H9 (cell line): ENCODE measurements around the gene TRMT6. TPM values are rescaled to one million over a fixed set of nuclear protein-coding genes. Genes with fewer than 3 reads are reported as not detected.

Experiments
- DNase-seq: peaks from one replicate; pipeline ENCODE4 v3.0.0-alpha.2; 2017
- H2AFZ ChIP-seq: one replicate; pipeline ENCODE4 v1.6.1; 2013; ENCODE audit warnings: mild to moderate bottlenecking, low read length, control low read depth, moderate library complexity
- H2AK5ac ChIP-seq: 2 replicates; pipeline ENCODE4 v1.6.1; 2013; ENCODE audit warnings: low read length, control low read depth, mixed read lengths; ENCODE audit not compliant: insufficient read length
- H2BK120ac ChIP-seq: one replicate; pipeline ENCODE4 v1.6.1; 2013; ENCODE audit warnings: low read depth, mild to moderate bottlenecking, low read length, control low read depth, inconsistent platforms; ENCODE audit not compliant: poor library complexity, severe bottlenecking
- H2BK12ac ChIP-seq: 2 replicates; pipeline ENCODE4 v1.6.1; 2013; ENCODE audit warnings: low read length, control low read depth, mixed read lengths, low read depth; ENCODE audit not compliant: insufficient read length
- H2BK15ac ChIP-seq: 2 replicates; pipeline ENCODE4 v1.6.1; 2013; ENCODE audit warnings: low read depth, low read length, control low read depth
- H2BK20ac ChIP-seq: one replicate; pipeline ENCODE4 v1.6.1; 2013; ENCODE audit warnings: low read depth, mild to moderate bottlenecking, low read length, control low read depth, inconsistent platforms; ENCODE audit not compliant: poor library complexity, severe bottlenecking
- H2BK5ac ChIP-seq: 2 replicates; pipeline ENCODE4 v1.6.1; 2013; ENCODE audit warnings: low read length, control low read depth, mixed read lengths; ENCODE audit not compliant: insufficient read length
- H3K14ac ChIP-seq: 2 replicates; pipeline ENCODE4 v1.6.1; 2013; ENCODE audit warnings: low read length, control low read depth; ENCODE audit not compliant: insufficient read depth
- H3K18ac ChIP-seq: 2 replicates; pipeline ENCODE4 v1.6.1; 2013; ENCODE audit warnings: low read depth, mild to moderate bottlenecking, mixed read lengths, low read length, control low read depth; ENCODE audit not compliant: insufficient read length
- H3K23ac ChIP-seq: 2 replicates; pipeline ENCODE4 v1.6.1; 2013; ENCODE audit warnings: low read length, control low read depth, mixed read lengths, low read depth; ENCODE audit not compliant: insufficient read length
- H3K23me2 ChIP-seq: 2 replicates; pipeline ENCODE4 v1.6.1; 2013; ENCODE audit warnings: low read depth, mild to moderate bottlenecking, mixed read lengths, low read length, control low read depth; ENCODE audit not compliant: insufficient read length, poor library complexity, severe bottlenecking
- H3K27ac ChIP-seq: 2 replicates; pipeline ENCODE4 v1.5.1; 2013; ENCODE audit warnings: low read length, control low read depth, mixed read lengths, low read depth; ENCODE audit not compliant: insufficient read length
- H3K27me3 ChIP-seq: 2 replicates; pipeline ENCODE4 v1.6.1; 2013; ENCODE audit warnings: low read length, control low read depth, inconsistent platforms; ENCODE audit not compliant: insufficient read depth
- H3K4ac ChIP-seq: 2 replicates; pipeline ENCODE4 v1.6.1; 2013; ENCODE audit warnings: low read depth, mild to moderate bottlenecking, control low read depth, inconsistent platforms, low read length, moderate library complexity
- H3K4me1 ChIP-seq: 2 replicates; pipeline ENCODE4 v1.6.1; 2013; ENCODE audit warnings: low read length, control low read depth, inconsistent platforms; ENCODE audit not compliant: insufficient read depth
- H3K4me2 ChIP-seq: 2 replicates; pipeline ENCODE4 v1.6.1; 2013; ENCODE audit warnings: low read length, control low read depth, mixed read lengths; ENCODE audit not compliant: insufficient read length, insufficient read depth
- H3K56ac ChIP-seq: 2 replicates; pipeline ENCODE4 v1.6.1; 2013; ENCODE audit warnings: low read depth, mild to moderate bottlenecking, mixed read lengths, low read length, control low read depth; ENCODE audit not compliant: insufficient read length
- H3K79me1 ChIP-seq: 2 replicates; pipeline ENCODE4 v1.6.1; 2013; ENCODE audit warnings: low read depth, mild to moderate bottlenecking, moderate library complexity, low read length, control low read depth, inconsistent platforms; ENCODE audit not compliant: insufficient read depth, poor library complexity, severe bottlenecking
- H3K79me2 ChIP-seq: 2 replicates; pipeline ENCODE4 v1.6.1; 2013; ENCODE audit warnings: low read length, control low read depth, inconsistent platforms; ENCODE audit not compliant: insufficient read depth
- H3K9ac ChIP-seq: 2 replicates; pipeline ENCODE4 v1.6.1; 2013; ENCODE audit warnings: low read length, control low read depth, mixed read lengths; ENCODE audit not compliant: insufficient read length; ENCODE audit errors: extremely low read depth
- H3K9me3 ChIP-seq: one replicate; pipeline ENCODE4 v1.6.1; 2013; ENCODE audit warnings: low read depth, low read length, inconsistent platforms; ENCODE audit not compliant: control insufficient read depth
- H3T11ph ChIP-seq: one replicate; pipeline ENCODE4 v1.6.1; 2013; ENCODE audit warnings: mild to moderate bottlenecking, low read length, control low read depth, inconsistent platforms
- H4K20me1 ChIP-seq: one replicate; pipeline ENCODE4 v1.6.1; 2013; ENCODE audit not compliant: control insufficient read depth, insufficient read length, insufficient read depth
- H4K5ac ChIP-seq: 2 replicates; pipeline ENCODE4 v1.6.1; 2013; ENCODE audit warnings: low read depth, mild to moderate bottlenecking, mixed read lengths, low read length, control low read depth; ENCODE audit not compliant: insufficient read length
- H4K8ac ChIP-seq: replicated peaks from 2 replicates; pipeline ENCODE4 v1.6.1; 2013; ENCODE audit warnings: low read length, control low read depth, mixed read lengths, low read depth; ENCODE audit not compliant: insufficient read length
- H4K91ac ChIP-seq: 2 replicates; pipeline ENCODE4 v1.6.1; 2013; ENCODE audit warnings: low read depth, mild to moderate bottlenecking, moderate library complexity, mixed read lengths, low read length, control low read depth; ENCODE audit not compliant: insufficient read length
- H3K27ac Mint-ChIP-seq, 3 experiments: 2 replicates in 2 of 3; 3 replicates in 1 of 3; pipeline ENCODE4 v1.8.0; 2020 to 2021; ENCODE audit warnings: mixed read lengths in 3 of 3, mild to moderate bottlenecking in 1 of 3, moderate library complexity in 1 of 3
- H3K27me3 Mint-ChIP-seq: 2 replicates; pipeline ENCODE4 v1.8.0; 2021; ENCODE audit warnings: low read depth, mild to moderate bottlenecking, moderate library complexity, mixed read lengths
- H3K36me3 Mint-ChIP-seq, 3 experiments: 2 replicates in 2 of 3; 3 replicates in 1 of 3; pipeline ENCODE4 v1.8.0; 2020 to 2021; ENCODE audit warnings: low read depth in 3 of 3, mixed read lengths in 3 of 3; ENCODE audit not compliant: insufficient read depth in 1 of 3
- H3K4me1 Mint-ChIP-seq, 2 experiments: 2 replicates each; pipeline ENCODE4 v1.8.0; 2020; ENCODE audit warnings: mixed read lengths in 2 of 2
- H3K4me3 Mint-ChIP-seq, 2 experiments: 2 replicates in 1 of 2; 3 replicates in 1 of 2; pipeline ENCODE4 v1.8.0; 2020 to 2021; ENCODE audit warnings: mild to moderate bottlenecking in 2 of 2, mixed read lengths in 2 of 2, moderate library complexity in 1 of 2
- H3K9me3 Mint-ChIP-seq, 2 experiments: 2 replicates in 1 of 2; 3 replicates in 1 of 2; pipeline ENCODE4 v1.8.0; 2020; ENCODE audit warnings: mild to moderate bottlenecking in 2 of 2, mixed read lengths in 2 of 2, moderate library complexity in 1 of 2
- WGBS: extraction: QIAGEN DNeasy Blood & Tissue Kit; methylation state at CpG from one replicate; pipeline ENCODE4 v1.1.7; 2013; ENCODE audit warnings: missing lambda C conversion rate, low lambda C conversion rate, mixed read lengths; ENCODE audit not compliant: insufficient read length; ENCODE audit errors: extremely low coverage; 5-methylcytosine and 5-hydroxymethylcytosine counted together
- total RNA-seq: library from RNA; stranded (reverse); gene quantifications from 2 replicates; pipeline ENCODE4 v1.2.1, GENCODE V29; 2021
- TF ChIP-seq, protein P1 (sequence below): fragments of 200-600 bp; sonication (generic); conservative IDR thresholded peaks from 3 replicates; pipeline ENCODE4 v1.8.0; 2021; ENCODE audit warnings: antibody characterized with exemption, mild to moderate bottlenecking

TRMT6 gene
- total RNA-seq, 1 experiment from 2014 or later, result 34.4 TPM

GRCh38 chr20:5938456-5939029, 11.8 kb downstream of the TRMT6 start:
- no peak overlapping the region for H2BK12ac ChIP-seq
- H3K27me3 Mint-ChIP-seq, result no peaks in the 10 kb centered on the region
- 0 out of 4 replicates have a peak, but pooled peaks cover 0 to 2% of the 10 kb centered on the region in 2 experiments for H3K4me1 Mint-ChIP-seq
- H4K20me1 ChIP-seq, result no peaks in the 10 kb centered on the region
- H3K9ac ChIP-seq, result no peak overlapping the region
- peaks cover 13 to 57% (median 46%) of the 10 kb centered on the region in 3 experiments; a peak in 6 of 7 replicates for H3K36me3 Mint-ChIP-seq
- H2BK20ac ChIP-seq, result no peak overlapping the region
- H3K56ac ChIP-seq, result no peak overlapping the region
- H2BK15ac ChIP-seq, result no peak overlapping the region
- no peak overlapping the region for H4K8ac ChIP-seq
- H3K79me1 ChIP-seq, result no peaks in the 10 kb centered on the region
- no peak overlapping the region for H3K18ac ChIP-seq
- H3K4me2 ChIP-seq, result no peak overlapping the region
- no peak overlapping the region; a peak in 1 of 7 replicates for H3K27ac Mint-ChIP-seq
- H2AK5ac ChIP-seq, result no peak overlapping the region
- H3K9me3 ChIP-seq, result no peaks in the 10 kb centered on the region
- H3K4me3 Mint-ChIP-seq, result no peak overlapping the region
- no peak overlapping the region for H3K14ac ChIP-seq
- no peaks in the 10 kb centered on the region for H3K9me3 Mint-ChIP-seq
- no peak overlapping the region for H3K27ac ChIP-seq
- no peak overlapping the region for H4K5ac ChIP-seq
- no peak overlapping the region for H2AFZ ChIP-seq
- H3K4me1 ChIP-seq, result no peaks in the 10 kb centered on the region
- H3K23me2 ChIP-seq, result no peaks in the 10 kb centered on the region
- H3K4ac ChIP-seq, result no peak overlapping the region
- no peak overlapping the region for H3T11ph ChIP-seq
- H3K23ac ChIP-seq, result no peak overlapping the region
- no peaks in the 10 kb centered on the region for H3K27me3 ChIP-seq
- no peaks in the 10 kb centered on the region for H3K79me2 ChIP-seq
- H2BK120ac ChIP-seq, result no peak overlapping the region
- H2BK5ac ChIP-seq, result no peak overlapping the region
- DNase-seq, result no peak
- WGBS, result no CpG with 5 or more reads among the region's 6 CpGs
- TF ChIP-seq, protein P1, sequence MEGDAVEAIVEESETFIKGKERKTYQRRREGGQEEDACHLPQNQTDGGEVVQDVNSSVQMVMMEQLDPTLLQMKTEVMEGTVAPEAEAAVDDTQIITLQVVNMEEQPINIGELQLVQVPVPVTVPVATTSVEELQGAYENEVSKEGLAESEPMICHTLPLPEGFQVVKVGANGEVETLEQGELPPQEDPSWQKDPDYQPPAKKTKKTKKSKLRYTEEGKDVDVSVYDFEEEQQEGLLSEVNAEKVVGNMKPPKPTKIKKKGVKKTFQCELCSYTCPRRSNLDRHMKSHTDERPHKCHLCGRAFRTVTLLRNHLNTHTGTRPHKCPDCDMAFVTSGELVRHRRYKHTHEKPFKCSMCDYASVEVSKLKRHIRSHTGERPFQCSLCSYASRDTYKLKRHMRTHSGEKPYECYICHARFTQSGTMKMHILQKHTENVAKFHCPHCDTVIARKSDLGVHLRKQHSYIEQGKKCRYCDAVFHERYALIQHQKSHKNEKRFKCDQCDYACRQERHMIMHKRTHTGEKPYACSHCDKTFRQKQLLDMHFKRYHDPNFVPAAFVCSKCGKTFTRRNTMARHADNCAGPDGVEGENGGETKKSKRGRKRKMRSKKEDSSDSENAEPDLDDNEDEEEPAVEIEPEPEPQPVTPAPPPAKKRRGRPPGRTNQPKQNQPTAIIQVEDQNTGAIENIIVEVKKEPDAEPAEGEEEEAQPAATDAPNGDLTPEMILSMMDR, result no peak
- H4K91ac ChIP-seq, result no peak overlapping the region
